Neural cell (in vitro differentiated cells): ENCODE measurements around the gene ITGAX. TPM values are rescaled to one million over a fixed set of nuclear protein-coding genes. Genes with fewer than 3 reads are reported as not detected.
A peak's percentile ranks its signal among the peaks of the same experiment; 100 is the strongest.

Experiments
- H2AFZ ChIP-seq: fragments of 200-600, 300-800 bp; sonication (generic), shearing (Covaris generic); 2 replicates; pipeline ENCODE4 v1.6.0; 2014; ENCODE audit warnings: low read depth, mild to moderate bottlenecking, antibody characterized with exemption, low read length, moderate library complexity
- H3F3A ChIP-seq: fragments of 200-600 bp; shearing (Covaris generic); 2 replicates; pipeline ENCODE4 v1.6.1; 2016; ENCODE audit warnings: mild to moderate bottlenecking, moderate library complexity, mixed read lengths, antibody characterized with exemption, low read length; ENCODE audit not compliant: insufficient read depth, poor library complexity, severe bottlenecking
- H3K27ac ChIP-seq: fragments of 200-600, 300-800 bp; sonication (generic), shearing (Covaris generic); 2 replicates; pipeline ENCODE4 v1.5.1; 2014; ENCODE audit warnings: mild to moderate bottlenecking, low read length, moderate library complexity
- H3K27me3 ChIP-seq: fragments of 300-800, 200-600 bp; sonication (generic), shearing (Covaris generic); 2 replicates; pipeline ENCODE4 v1.6.0; 2014; ENCODE audit warnings: mild to moderate bottlenecking, low read depth, low read length, moderate library complexity; ENCODE audit not compliant: insufficient read depth
- H3K36me3 ChIP-seq: fragments of 300-800, 200-600 bp; sonication (generic), shearing (Covaris generic); 2 replicates; pipeline ENCODE4 v1.5.1; 2014; ENCODE audit warnings: mild to moderate bottlenecking, antibody characterized with exemption, low read length, moderate library complexity; ENCODE audit not compliant: insufficient read depth
- H3K4me2 ChIP-seq: fragments of 300-800, 200-600 bp; sonication (generic), shearing (Covaris generic); 2 replicates; pipeline ENCODE4 v1.6.0; 2014; ENCODE audit warnings: mild to moderate bottlenecking, low read length
- H3K4me3 ChIP-seq: fragments of 300-800, 200-600 bp; sonication (generic), shearing (Covaris generic); 2 replicates; pipeline ENCODE4 v1.5.1; 2014; ENCODE audit warnings: mild to moderate bottlenecking, low read length, moderate library complexity
- H3K79me2 ChIP-seq: fragments of 200-600 bp; shearing (Covaris generic); replicated peaks from 2 replicates; pipeline ENCODE4 v1.6.0; 2014; ENCODE audit warnings: mild to moderate bottlenecking, low read length, moderate library complexity; ENCODE audit not compliant: insufficient read depth
- H3K9ac ChIP-seq: fragments of 300-800, 200-600 bp; sonication (generic), shearing (Covaris generic); 2 replicates; pipeline ENCODE4 v1.6.1; 2016; ENCODE audit warnings: mild to moderate bottlenecking, low read length, mixed read lengths
- H3K9me2 ChIP-seq: fragments of 200-600 bp; shearing (Covaris generic); 2 replicates; pipeline ENCODE4 v1.6.1; 2016; ENCODE audit warnings: mild to moderate bottlenecking, low read length, mixed read lengths; ENCODE audit not compliant: insufficient read depth
- H3K9me3 ChIP-seq: fragments of 200-600, 300-800 bp; sonication (generic), shearing (Covaris generic); 2 replicates; pipeline ENCODE4 v1.6.1; 2016; ENCODE audit warnings: mild to moderate bottlenecking, mixed run types, low read length, moderate library complexity, mixed read lengths
- H4K20me1 ChIP-seq: fragments of 200-600 bp; shearing (Covaris generic); 2 replicates; pipeline ENCODE4 v1.6.1; 2016; ENCODE audit warnings: mild to moderate bottlenecking, mixed run types; ENCODE audit not compliant: insufficient read depth
- CTCF ChIP-seq: fragments of 450-650 bp; IDR thresholded peaks from 2 replicates; pipeline ENCODE4 v1.5.1; 2014; ENCODE audit warnings: antibody characterized with exemption, mild to moderate bottlenecking, moderate library complexity; ENCODE audit not compliant: poor library complexity, severe bottlenecking
- EP300 ChIP-seq: fragments of 450-650 bp; conservative IDR thresholded peaks from 2 replicates; pipeline ENCODE4 v1.6.1; 2014; ENCODE audit warnings: antibody characterized with exemption, mild to moderate bottlenecking, moderate library complexity; ENCODE audit not compliant: poor library complexity, severe bottlenecking
- MXI1 ChIP-seq: fragments of 450-650 bp; conservative IDR thresholded peaks from 2 replicates; pipeline ENCODE4 v1.6.1; 2014; ENCODE audit warnings: antibody characterized with exemption, mild to moderate bottlenecking; ENCODE audit not compliant: poor library complexity, severe bottlenecking
- POLR2AphosphoS5 ChIP-seq: IDR thresholded peaks from 2 replicates; pipeline ENCODE4 v1.6.1; 2012
- RAD21 ChIP-seq: fragments of 450-650 bp; conservative IDR thresholded peaks from 2 replicates; pipeline ENCODE4 v1.6.1; 2014; ENCODE audit warnings: antibody characterized with exemption, mild to moderate bottlenecking, moderate library complexity
- REST ChIP-seq: IDR thresholded peaks from 2 replicates; pipeline ENCODE4 v1.6.1; 2012; ENCODE audit warnings: borderline replicate concordance
- SMC3 ChIP-seq: fragments of 450-650 bp; conservative IDR thresholded peaks from 2 replicates; pipeline ENCODE4 v1.6.1; 2014; ENCODE audit warnings: antibody characterized with exemption, mild to moderate bottlenecking, moderate library complexity; ENCODE audit not compliant: poor library complexity
- TAF1 ChIP-seq: IDR thresholded peaks from 2 replicates; pipeline ENCODE4 v1.6.1; 2012; ENCODE audit warnings: low read depth
- polyA plus RNA-seq: library from polyadenylated mRNA; depleted of rRNA; stranded (reverse); fragments of >200 nt; gene quantifications from 2 replicates; pipeline ENCODE4 v1.2.3, GENCODE V29; 2014

The ITGAX gene
- polyA plus RNA-seq, 1 donor from 2014 or later: not detected

- no peak overlapping the region for H2AFZ ChIP-seq
- no peak overlapping the region for H3K27ac ChIP-seq
- H3K9ac ChIP-seq: no peak overlapping the region
- H3F3A ChIP-seq: no peaks in the 10 kb centered on the region
- no peaks in the 10 kb centered on the region for H4K20me1 ChIP-seq
- H3K9me2 ChIP-seq: no peaks in the 10 kb centered on the region
- H3K27me3 ChIP-seq: peaks cover 26% of the 10 kb centered on the region
- no peaks in the 10 kb centered on the region for H3K36me3 ChIP-seq
- TF ChIP-seq CTCF (peak; percentile 28), RAD21 (peak; percentile 32), TAF1 (no peak)
- no peaks in the 10 kb centered on the region for H3K79me2 ChIP-seq
- no peak overlapping the region for H3K4me2 ChIP-seq
- no peak overlapping the region for H3K4me3 ChIP-seq
- no peaks in the 10 kb centered on the region for H3K9me3 ChIP-seq
Observed at GRCh38 chr16:31333686-31334649, 21.0 kb upstream of the ITGAX start.

- Histone ChIP-seq H3K27me3 (peaks cover 26% of the 10 kb centered on the region), H3K79me2 (no peaks in the 10 kb centered on the region), H4K20me1 (no peaks in the 10 kb centered on the region), H3F3A (no peaks in the 10 kb centered on the region), H3K27ac (no peak overlapping the region), H3K36me3 (no peaks in the 10 kb centered on the region), H2AFZ (no peak overlapping the region), H3K9me3 (no peaks in the 10 kb centered on the region), H3K9ac (no peak overlapping the region), H3K4me2 (no peak overlapping the region), H3K4me3 (no peak overlapping the region), H3K9me2 (no peaks in the 10 kb centered on the region)
- TF ChIP-seq REST (no peak), CTCF (no peak), SMC3 (no peak), POLR2AphosphoS5 (no peak), EP300 (no peak), MXI1 (no peak)
Observed at GRCh38 chr16:31334934-31335333, 20.0 kb upstream of the ITGAX start.
